ENCODE data around the gene SMAD6.

GRCh38 chr15:66663664-66664063 is 38.4 kb upstream of the SMAD6 start:
- no peak for TF ChIP-seq CTCF (IDR thresholded peaks at IDR 0.05; ENCODE audit: poor library complexity)
- TF ChIP-seq EZH2phosphoT487 (IDR thresholded peaks at IDR 0.05; ENCODE audit: low read depth, severe bottlenecking, unreplicated experiment), result no peak

Measured in hepatocyte (in vitro differentiated cells).